Measurements from ENCODE around the gene NT5DC2. TPM values are rescaled to one million over a fixed set of nuclear protein-coding genes. Genes with fewer than 3 reads are reported as not detected.

Gene NT5DC2
- total RNA-seq, 4 donors from 2014 or later = 11.6 to 29.8 (median 20.7) TPM

- TF ChIP-seq, protein P1, sequence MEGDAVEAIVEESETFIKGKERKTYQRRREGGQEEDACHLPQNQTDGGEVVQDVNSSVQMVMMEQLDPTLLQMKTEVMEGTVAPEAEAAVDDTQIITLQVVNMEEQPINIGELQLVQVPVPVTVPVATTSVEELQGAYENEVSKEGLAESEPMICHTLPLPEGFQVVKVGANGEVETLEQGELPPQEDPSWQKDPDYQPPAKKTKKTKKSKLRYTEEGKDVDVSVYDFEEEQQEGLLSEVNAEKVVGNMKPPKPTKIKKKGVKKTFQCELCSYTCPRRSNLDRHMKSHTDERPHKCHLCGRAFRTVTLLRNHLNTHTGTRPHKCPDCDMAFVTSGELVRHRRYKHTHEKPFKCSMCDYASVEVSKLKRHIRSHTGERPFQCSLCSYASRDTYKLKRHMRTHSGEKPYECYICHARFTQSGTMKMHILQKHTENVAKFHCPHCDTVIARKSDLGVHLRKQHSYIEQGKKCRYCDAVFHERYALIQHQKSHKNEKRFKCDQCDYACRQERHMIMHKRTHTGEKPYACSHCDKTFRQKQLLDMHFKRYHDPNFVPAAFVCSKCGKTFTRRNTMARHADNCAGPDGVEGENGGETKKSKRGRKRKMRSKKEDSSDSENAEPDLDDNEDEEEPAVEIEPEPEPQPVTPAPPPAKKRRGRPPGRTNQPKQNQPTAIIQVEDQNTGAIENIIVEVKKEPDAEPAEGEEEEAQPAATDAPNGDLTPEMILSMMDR (IDR thresholded peaks at IDR 0.05; ENCODE audit: low read depth) = no peak
Measured at GRCh38 chr3:52511509-52511908, 22.1 kb downstream of the NT5DC2 start.

DNA sequence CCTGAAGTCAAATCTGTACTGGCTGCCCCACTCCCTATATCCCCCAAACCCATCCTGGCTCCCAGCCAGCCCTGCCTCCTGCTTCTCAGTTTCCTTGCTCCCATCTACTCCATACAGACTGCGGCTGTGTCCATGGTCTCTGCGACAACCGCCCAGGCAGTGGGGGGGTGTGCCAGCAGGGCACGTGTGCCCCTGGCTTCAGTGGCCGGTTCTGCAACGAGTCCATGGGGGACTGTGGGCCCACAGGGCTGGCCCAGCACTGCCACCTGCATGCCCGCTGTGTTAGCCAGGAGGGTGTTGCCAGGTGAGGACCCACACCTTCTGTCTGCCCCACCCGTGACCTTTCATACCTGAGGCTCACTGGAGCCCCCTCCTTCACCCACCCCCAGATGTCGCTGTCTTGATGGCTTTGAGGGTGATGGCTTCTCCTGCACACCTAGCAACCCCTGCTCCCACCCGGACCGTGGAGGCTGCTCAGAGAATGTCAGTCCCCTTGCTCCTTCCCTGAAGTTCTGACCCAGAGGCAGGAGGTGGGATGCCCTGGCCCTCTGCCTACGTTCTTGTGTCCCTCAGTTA is 23.8 kb downstream of the NT5DC2 start:
- TF ChIP-seq, protein P1 (IDR thresholded peaks at IDR 0.05; ENCODE audit: low read depth) = no peak

GRCh38 chr3:52507359-52507758 is 26.3 kb downstream of the NT5DC2 start:
- TF ChIP-seq, protein P1 (IDR thresholded peaks at IDR 0.05; ENCODE audit: low read depth) = no peak

- TF ChIP-seq, protein P1 (IDR thresholded peaks at IDR 0.05; ENCODE audit: low read depth) = no peak
Measured at GRCh38 chr3:52506266-52506966, 27.2 kb downstream of the NT5DC2 start.

DNA sequence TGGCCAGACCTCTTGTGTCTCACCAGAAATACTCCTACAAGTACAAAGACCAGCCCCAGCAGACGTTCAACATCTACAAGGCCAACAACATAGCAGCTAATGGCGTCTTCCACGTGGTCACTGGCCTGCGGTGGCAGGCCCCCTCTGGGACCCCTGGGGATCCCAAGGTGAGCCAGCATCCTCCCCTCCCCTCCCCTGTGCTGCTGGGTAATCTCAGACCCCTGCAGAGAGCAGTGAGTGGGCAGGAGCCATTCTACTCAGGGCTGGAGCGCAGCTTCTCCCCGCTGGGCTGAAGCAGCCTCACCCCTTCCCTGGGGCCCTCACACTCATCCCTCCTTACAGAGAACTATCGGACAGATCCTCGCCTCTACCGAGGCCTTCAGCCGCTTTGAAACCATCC is 28.7 kb downstream of the NT5DC2 start:
- TF ChIP-seq, protein P1 (IDR thresholded peaks at IDR 0.05; ENCODE audit: low read depth) = no peak

GRCh38 chr3:52503788-52504424 is 29.8 kb downstream of the NT5DC2 start:
- TF ChIP-seq, protein P1 (IDR thresholded peaks at IDR 0.05; ENCODE audit: low read depth) = no peak

DNA sequence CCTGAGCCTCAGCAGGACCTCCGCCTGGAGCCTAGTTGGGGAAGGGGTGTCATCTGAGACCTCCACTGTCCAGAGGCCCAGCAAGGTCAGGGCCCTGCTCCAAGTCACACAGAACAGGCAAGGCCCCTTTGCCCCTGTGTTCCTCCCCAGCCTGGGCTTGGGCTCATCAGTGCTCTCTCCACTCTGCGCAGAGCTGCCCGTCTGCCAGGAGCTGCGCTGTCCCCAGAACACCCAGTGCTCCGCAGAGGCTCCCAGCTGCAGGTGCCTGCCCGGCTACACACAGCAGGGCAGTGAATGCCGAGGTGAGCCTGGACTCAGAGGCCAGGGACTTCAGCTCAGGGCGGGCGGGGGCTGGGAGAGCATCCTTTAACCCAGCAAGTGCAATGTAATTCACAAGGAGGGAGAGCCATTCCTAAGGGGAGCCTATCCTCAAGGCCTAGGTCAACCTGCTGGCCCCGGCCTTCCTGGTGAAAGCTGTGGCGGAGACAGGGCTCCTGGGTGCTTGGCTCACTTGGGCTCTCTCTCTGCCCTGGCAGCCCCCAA is 30.8 kb downstream of the NT5DC2 start:
- TF ChIP-seq, protein P1 (IDR thresholded peaks at IDR 0.05; ENCODE audit: low read depth) = no peak
